Neural crest cell (in vitro differentiated cells): Measurements from ENCODE around the gene KCNJ18. TPM values are rescaled to one million over a fixed set of nuclear protein-coding genes. Genes with fewer than 3 reads are reported as not detected.
"Not testable (repeated sequence)": the region's sequence is repeated elsewhere in the genome, so short reads cannot be mapped to it uniquely, and the experiment has no call there.

Experiments used
- DNase-seq: peaks from one replicate; pipeline ENCODE4 v3.0.0; 2021; ENCODE audit warnings: low read depth, mixed read lengths, low spot score
- H3K27ac Mint-ChIP-seq: one replicate; pipeline ENCODE4 v1.8.0; 2021; ENCODE audit warnings: mild to moderate bottlenecking, mixed read lengths; ENCODE audit not compliant: unreplicated experiment
- H3K27me3 Mint-ChIP-seq: 2 replicates; pipeline ENCODE4 v1.8.0; 2021; ENCODE audit warnings: low read depth, mild to moderate bottlenecking, mixed read lengths
- H3K36me3 Mint-ChIP-seq: 2 replicates; pipeline ENCODE4 v1.8.0; 2021; ENCODE audit warnings: low read depth, mild to moderate bottlenecking, mixed read lengths
- H3K4me1 Mint-ChIP-seq: 2 replicates; pipeline ENCODE4 v1.8.0; 2021; ENCODE audit warnings: mixed read lengths
- H3K4me3 Mint-ChIP-seq: one replicate; pipeline ENCODE4 v1.8.0; 2021; ENCODE audit warnings: mild to moderate bottlenecking, mixed read lengths
- H3K9me3 Mint-ChIP-seq: 2 replicates; pipeline ENCODE4 v1.8.0; 2021; ENCODE audit warnings: mixed read lengths
- CTCF ChIP-seq: fragments of 200-600 bp; sonication (generic); conservative IDR thresholded peaks from 2 replicates; pipeline ENCODE4 v1.5.0; 2021; ENCODE audit warnings: antibody characterized with exemption, mild to moderate bottlenecking
- total RNA-seq: library from RNA; stranded (reverse); gene quantifications from 2 replicates; pipeline ENCODE4 v1.2.1, GENCODE V29; 2021

The KCNJ18 gene
- total RNA-seq, 1 donor from 2014 or later, result not detected

GRCh38 chr17:21711182-21711581 lies 18.9 kb downstream of the KCNJ18 start:
- no peak for DNase-seq
- no peak overlapping the region for H3K4me3 Mint-ChIP-seq
- no peaks in the 10 kb centered on the region for H3K4me1 Mint-ChIP-seq
- no peaks in the 10 kb centered on the region for H3K27me3 Mint-ChIP-seq
- peaks cover 7% of the 10 kb centered on the region for H3K9me3 Mint-ChIP-seq
- no peak for TF ChIP-seq CTCF
- H3K36me3 Mint-ChIP-seq, result peaks cover 7% of the 10 kb centered on the region
- H3K27ac Mint-ChIP-seq, result no peak overlapping the region

- not testable (repeated sequence) for H3K27ac Mint-ChIP-seq, H3K27me3 Mint-ChIP-seq, H3K9me3 Mint-ChIP-seq, H3K4me1 Mint-ChIP-seq, H3K4me3 Mint-ChIP-seq, DNase-seq, H3K36me3 Mint-ChIP-seq
These were observed 20.7 kb downstream of the KCNJ18 start for GRCh38 chr17:21713020-21713419.

GRCh38 chr17:21713631-21714030 lies 21.3 kb downstream of the KCNJ18 start:
- H3K27me3 Mint-ChIP-seq, DNase-seq, H3K4me3 Mint-ChIP-seq, H3K9me3 Mint-ChIP-seq, H3K27ac Mint-ChIP-seq, H3K36me3 Mint-ChIP-seq, H3K4me1 Mint-ChIP-seq: not testable (repeated sequence)

- not testable (repeated sequence) for H3K4me3 Mint-ChIP-seq, H3K27ac Mint-ChIP-seq, H3K36me3 Mint-ChIP-seq, H3K9me3 Mint-ChIP-seq, H3K4me1 Mint-ChIP-seq, H3K27me3 Mint-ChIP-seq, DNase-seq
These were observed 22.4 kb downstream of the KCNJ18 start for GRCh38 chr17:21714676-21715075.

GRCh38 chr17:21715877-21716276 lies 23.6 kb downstream of the KCNJ18 start:
- H3K27ac Mint-ChIP-seq, DNase-seq, H3K4me1 Mint-ChIP-seq, H3K9me3 Mint-ChIP-seq, H3K27me3 Mint-ChIP-seq, H3K36me3 Mint-ChIP-seq, H3K4me3 Mint-ChIP-seq: not testable (repeated sequence)

GRCh38 chr17:21718971-21719370 lies 26.6 kb downstream of the KCNJ18 start:
- H3K27me3 Mint-ChIP-seq, H3K9me3 Mint-ChIP-seq, DNase-seq, H3K4me3 Mint-ChIP-seq, H3K36me3 Mint-ChIP-seq, H3K27ac Mint-ChIP-seq, H3K4me1 Mint-ChIP-seq: not testable (repeated sequence)

- H3K9me3 Mint-ChIP-seq, H3K4me3 Mint-ChIP-seq, H3K27me3 Mint-ChIP-seq, H3K4me1 Mint-ChIP-seq, DNase-seq, H3K36me3 Mint-ChIP-seq, H3K27ac Mint-ChIP-seq: not testable (repeated sequence)
These were observed 27.3 kb downstream of the KCNJ18 start for GRCh38 chr17:21719511-21720226.

GRCh38 chr17:21720566-21720965 lies 28.2 kb downstream of the KCNJ18 start:
- H3K9me3 Mint-ChIP-seq, H3K4me1 Mint-ChIP-seq, H3K27me3 Mint-ChIP-seq, H3K27ac Mint-ChIP-seq, H3K36me3 Mint-ChIP-seq, DNase-seq, H3K4me3 Mint-ChIP-seq: not testable (repeated sequence)

GRCh38 chr17:21722268-21722667 lies 29.9 kb downstream of the KCNJ18 start:
- not testable (repeated sequence) for H3K27ac Mint-ChIP-seq, DNase-seq, H3K27me3 Mint-ChIP-seq, H3K4me1 Mint-ChIP-seq, H3K4me3 Mint-ChIP-seq, H3K9me3 Mint-ChIP-seq, H3K36me3 Mint-ChIP-seq

- not testable (repeated sequence) for H3K36me3 Mint-ChIP-seq, H3K27ac Mint-ChIP-seq, H3K4me1 Mint-ChIP-seq, H3K27me3 Mint-ChIP-seq, DNase-seq, H3K4me3 Mint-ChIP-seq
- H3K9me3 Mint-ChIP-seq, result peaks cover 14% of the 10 kb centered on the region
These were observed 32.1 kb downstream of the KCNJ18 start for GRCh38 chr17:21724216-21725006.

- DNase-seq, H3K4me1 Mint-ChIP-seq, H3K27ac Mint-ChIP-seq, H3K36me3 Mint-ChIP-seq, H3K27me3 Mint-ChIP-seq, H3K4me3 Mint-ChIP-seq: not testable (repeated sequence)
- H3K9me3 Mint-ChIP-seq, result peaks cover 20% of the 10 kb centered on the region
These were observed 38.8 kb downstream of the KCNJ18 start for GRCh38 chr17:21731076-21731475.

- H3K27ac Mint-ChIP-seq, H3K4me1 Mint-ChIP-seq, DNase-seq, H3K36me3 Mint-ChIP-seq, H3K27me3 Mint-ChIP-seq, H3K4me3 Mint-ChIP-seq: not testable (repeated sequence)
- peaks cover 13% of the 10 kb centered on the region for H3K9me3 Mint-ChIP-seq
These were observed 41.6 kb downstream of the KCNJ18 start for GRCh38 chr17:21733931-21734330.

- not testable (repeated sequence) for H3K36me3 Mint-ChIP-seq, H3K27ac Mint-ChIP-seq, DNase-seq, H3K4me1 Mint-ChIP-seq, H3K27me3 Mint-ChIP-seq, H3K4me3 Mint-ChIP-seq
- H3K9me3 Mint-ChIP-seq, result peaks cover 14% of the 10 kb centered on the region
These were observed 43.5 kb downstream of the KCNJ18 start for GRCh38 chr17:21735814-21736213.
